WTC11 (cell line): ENCODE data around the gene SPATA2L. TPM values are rescaled to one million over a fixed set of nuclear protein-coding genes. Genes with fewer than 3 reads are reported as not detected.

Experiments used
- ATAC-seq: fragments of 200-7000 bp; cut with Tn5 transposase; 2 replicates; pipeline ENCODE4 v1.10.0; 2021; ENCODE audit warnings: mild to moderate bottlenecking, moderate library complexity
- CTCF ChIA-PET: fragments of 300-600 bp; sonication (Branson Sonifier 250); formaldehyde crosslinking; loops from one replicate; lab custom pipeline; 2021; ENCODE audit warnings: antibody characterized with exemption; lab: Charles Lee
- POLR2A ChIA-PET: fragments of 350-600 bp; sonication (Branson Sonifier 250); formaldehyde crosslinking; loops from one replicate; lab custom pipeline; 2021; ENCODE audit warnings: antibody characterized with exemption; lab: Charles Lee
- DNase-seq: peaks from one replicate; pipeline ENCODE4 v3.0.0; 2021; ENCODE audit warnings: low spot score
- H3K27ac Mint-ChIP-seq: 2 replicates; pipeline ENCODE4 v1.8.0; 2021; ENCODE audit warnings: mixed read lengths
- H3K27me3 Mint-ChIP-seq: 2 replicates; pipeline ENCODE4 v1.8.0; 2021; ENCODE audit warnings: low read depth, mild to moderate bottlenecking, moderate library complexity, mixed read lengths
- H3K36me3 Mint-ChIP-seq: 2 replicates; pipeline ENCODE4 v1.8.0; 2021; ENCODE audit warnings: mixed read lengths
- H3K4me1 Mint-ChIP-seq: 2 replicates; pipeline ENCODE4 v1.8.0; 2022; ENCODE audit warnings: mixed read lengths
- H3K4me3 Mint-ChIP-seq: 2 replicates; pipeline ENCODE4 v1.8.0; 2021; ENCODE audit warnings: mild to moderate bottlenecking, moderate library complexity, mixed read lengths
- H3K9me3 Mint-ChIP-seq: 2 replicates; pipeline ENCODE4 v1.8.0; 2021; ENCODE audit warnings: mixed read lengths
- ARID4B ChIP-seq: sonication (generic); formaldehyde crosslinking; IDR thresholded peaks from 2 replicates; pipeline ENCODE4 v1.8.0; 2023; ENCODE audit warnings: missing genetic modification reagents, mild to moderate bottlenecking, borderline replicate concordance
- ATF2 ChIP-seq: sonication (generic); formaldehyde crosslinking; IDR thresholded peaks from 2 replicates; pipeline ENCODE4 v1.8.1; 2022; ENCODE audit warnings: low read depth, missing genetic modification reagents, borderline replicate concordance
- CTCF ChIP-seq: fragments of 200-600 bp; IDR thresholded peaks from 2 replicates; pipeline ENCODE4 v1.8.0; 2022; ENCODE audit warnings: antibody characterized with exemption
- E2F4 ChIP-seq: sonication (generic); formaldehyde crosslinking; IDR thresholded peaks from 2 replicates; pipeline ENCODE4 v1.8.1; 2022; ENCODE audit warnings: low read depth, mild to moderate bottlenecking, moderate library complexity, missing genetic modification reagents, borderline replicate concordance
- EMX1 ChIP-seq: fragments of 250-450 bp; sonication (Bioruptor Pico); IDR thresholded peaks from 2 replicates; pipeline ENCODE4 v1.8.0; 2021; ENCODE audit warnings: mild to moderate bottlenecking
- ERG ChIP-seq: fragments of 250-450 bp; sonication (Bioruptor Pico); IDR thresholded peaks from 2 replicates; pipeline ENCODE4 v1.8.0; 2021; ENCODE audit warnings: mild to moderate bottlenecking
- ETV6 ChIP-seq: sonication (generic); formaldehyde crosslinking; IDR thresholded peaks from 2 replicates; pipeline ENCODE4 v1.8.1; 2022; ENCODE audit warnings: mild to moderate bottlenecking, missing genetic modification reagents
- FOXK1 ChIP-seq: sonication (generic); formaldehyde crosslinking; IDR thresholded peaks from 2 replicates; pipeline ENCODE4 v1.8.0; 2022; ENCODE audit warnings: mild to moderate bottlenecking, moderate library complexity, missing genetic modification reagents
- GABPB1 ChIP-seq: sonication (generic); formaldehyde crosslinking; IDR thresholded peaks from 2 replicates; pipeline ENCODE4 v1.8.1; 2023; ENCODE audit warnings: mild to moderate bottlenecking, missing genetic modification reagents
- GTF2I ChIP-seq: fragments of 250-450 bp; sonication (Bioruptor Pico); conservative IDR thresholded peaks from 2 replicates; pipeline ENCODE4 v1.4.0; 2021; ENCODE audit warnings: mild to moderate bottlenecking
- IRF1 ChIP-seq: sonication (generic); formaldehyde crosslinking; IDR thresholded peaks from 2 replicates; pipeline ENCODE4 v1.8.0; 2023; ENCODE audit warnings: missing genetic modification reagents
- JAZF1 ChIP-seq: fragments of 250-450 bp; sonication (Bioruptor Pico); IDR thresholded peaks from 2 replicates; pipeline ENCODE4 v1.9.0; 2021; ENCODE audit warnings: moderate library complexity, mild to moderate bottlenecking, inconsistent platforms
- JUN ChIP-seq: sonication (generic); formaldehyde crosslinking; IDR thresholded peaks from 2 replicates; pipeline ENCODE4 v1.8.0; 2023; ENCODE audit warnings: mild to moderate bottlenecking, missing genetic modification reagents
- MAX ChIP-seq: sonication (generic); formaldehyde crosslinking; IDR thresholded peaks from 2 replicates; pipeline ENCODE4 v1.8.0; 2022; ENCODE audit warnings: mild to moderate bottlenecking, missing genetic modification reagents
- MLX ChIP-seq: sonication (generic); formaldehyde crosslinking; IDR thresholded peaks from 2 replicates; pipeline ENCODE4 v1.8.1; 2023; ENCODE audit warnings: mild to moderate bottlenecking, missing genetic modification reagents, moderate library complexity
- NR2C2 ChIP-seq: sonication (generic); formaldehyde crosslinking; IDR thresholded peaks from 2 replicates; pipeline ENCODE4 v1.8.0; 2022; ENCODE audit warnings: mild to moderate bottlenecking, missing genetic modification reagents
- PRRX2 ChIP-seq: fragments of 250-450 bp; sonication (Bioruptor Pico); IDR thresholded peaks from 2 replicates; pipeline ENCODE4 v1.8.0; 2021; ENCODE audit warnings: mild to moderate bottlenecking
- SMAD4 ChIP-seq: sonication (generic); formaldehyde crosslinking; IDR thresholded peaks from 2 replicates; pipeline ENCODE4 v1.8.0; 2022; ENCODE audit warnings: mild to moderate bottlenecking, missing genetic modification reagents
- TEAD1 ChIP-seq: sonication (generic); formaldehyde crosslinking; IDR thresholded peaks from 2 replicates; pipeline ENCODE4 v1.8.0; 2022; ENCODE audit warnings: mild to moderate bottlenecking, missing genetic modification reagents
- TP53 ChIP-seq: sonication (generic); formaldehyde crosslinking; IDR thresholded peaks from 2 replicates; pipeline ENCODE4 v1.8.1; 2023; ENCODE audit warnings: mild to moderate bottlenecking, missing genetic modification reagents
- ZNF512 ChIP-seq: sonication (generic); formaldehyde crosslinking; IDR thresholded peaks from 2 replicates; pipeline ENCODE4 v1.8.1; 2022; ENCODE audit warnings: missing genetic modification reagents, borderline replicate concordance
- ZNF671 ChIP-seq: fragments of 250-450 bp; sonication (Bioruptor Pico); IDR thresholded peaks from 2 replicates; pipeline ENCODE4 v1.8.0; 2021; ENCODE audit warnings: mild to moderate bottlenecking
- total RNA-seq: library from RNA; stranded (reverse); gene quantifications from 3 replicates; pipeline ENCODE4 v1.2.3, GENCODE V29; 2021

SPATA2L gene
- total RNA-seq, 1 experiment from 2014 or later = 15.7 TPM

GRCh38 chr16:89700649-89701424 lies 668 bp downstream of the SPATA2L start:
- peaks cover 3% of the 10 kb centered on the region; the same call in 1 of the 2 replicates for H3K36me3 Mint-ChIP-seq
- DNase-seq = peak; percentile 66
- CTCF ChIA-PET = interaction anchor here (0.6 to 3.6 kb wide), 36 partner anchors 10 to 508 kb away, joined by 3 to 36 read pairs (median 4); partner anchors contain the start of genes CDK10, CHMP1A, MC1R and SPATA33
- no peaks in the 10 kb centered on the region for H3K9me3 Mint-ChIP-seq
- H3K4me1 Mint-ChIP-seq = peaks cover 12% of the 10 kb centered on the region
- POLR2A ChIA-PET = interaction anchor here (0.9 to 2.6 kb wide), 6 partner anchors 10 to 893 kb away, joined by 3 to 18 read pairs (median 6); partner anchors contain the start of gene CDK10
- H3K27me3 Mint-ChIP-seq = peaks cover 31% of the 10 kb centered on the region
- H3K4me3 Mint-ChIP-seq = peak overlapping the region; percentile 64
- ATAC-seq = peak; percentile 10
- no peak overlapping the region for H3K27ac Mint-ChIP-seq
- TF ChIP-seq CTCF (peak; percentile 10; the same call in 1 of the 2 replicates), GTF2I (CRISPR knock-in tag) (no peak), EMX1 (no peak), ZNF671 (CRISPR knock-in tag) (no peak), MAX (CRISPR knock-in tag) (peak; percentile 25; the same call in 1 of the 2 replicates), E2F4 (CRISPR knock-in tag) (0 out of 2 replicates have a peak, but pooled peaks have one; percentile 15), FOXK1 (0 out of 2 replicates have a peak, but pooled peaks have one; percentile 37), PRRX2 (no peak), ZNF512 (no peak), GABPB1 (CRISPR knock-in tag) (no peak; the same call in 1 of the 2 replicates), TP53 (CRISPR knock-in tag) (no peak), IRF1 (CRISPR knock-in tag) (no peak), ERG (no peak), ARID4B (CRISPR knock-in tag) (0 out of 2 replicates have a peak, but pooled peaks have one; percentile 11), MLX (CRISPR knock-in tag) (no peak), JUN (CRISPR knock-in tag) (peak; percentile 57; the same call in 1 of the 2 replicates), NR2C2 (no peak), ATF2 (CRISPR knock-in tag) (no peak), SMAD4 (CRISPR knock-in tag) (no peak), TEAD1 (CRISPR knock-in tag) (no peak), JAZF1 (CRISPR knock-in tag) (no peak), ETV6 (no peak)
